GM13977 (cell line): Measurements from ENCODE around the gene MBNL1.

Experiments
- DNase-seq: peaks from one replicate; pipeline ENCODE4 v3.0.0; 2012; ENCODE audit warnings: low spot score
- CTCF ChIP-seq: IDR thresholded peaks from 2 replicates; pipeline ENCODE4 v1.5.1; 2012; ENCODE audit warnings: mild to moderate bottlenecking, control low read depth; ENCODE audit not compliant: insufficient read depth; ENCODE audit errors: extremely low read depth, missing control alignments
- in situ Hi-C: fragments of 300-500 bp; cut with MboI; formaldehyde crosslinking; loops from one replicate; pipeline ENCODE4 v1.12.0; 2022; ENCODE audit warnings: low sequenced_read_pairs, low pct_unique_long_range_greater_than_20kb, mixed read lengths, inconsistent platforms; ENCODE audit not compliant: unreplicated experiment

The MBNL1 gene

GRCh38 chr3:152284906-152285305 lies 16.2 kb downstream of the MBNL1 start:
- no peak for TF ChIP-seq CTCF
- in situ Hi-C loops, result no loop called here
- no peak for DNase-seq

GRCh38 chr3:152285509-152285908 lies 16.8 kb downstream of the MBNL1 start:
- TF ChIP-seq CTCF, result no peak
- in situ Hi-C loops, result no loop called here
- DNase-seq, result no peak

- in situ Hi-C loops, result no loop called here
- DNase-seq, result no peak
- TF ChIP-seq CTCF, result no peak
Measured at GRCh38 chr3:152287898-152288576, 19.3 kb downstream of the MBNL1 start.

GRCh38 chr3:152288681-152289080 lies 20.0 kb downstream of the MBNL1 start:
- DNase-seq, result no peak
- in situ Hi-C loops, result no loop called here
- TF ChIP-seq CTCF, result no peak

- DNase-seq, result no peak
- TF ChIP-seq CTCF, result no peak
- in situ Hi-C loops, result no loop called here
Measured at GRCh38 chr3:152289708-152290107, 21.0 kb downstream of the MBNL1 start.

- in situ Hi-C loops, result no loop called here
- no peak for TF ChIP-seq CTCF
- no peak for DNase-seq
Measured at GRCh38 chr3:152290374-152290773, 21.6 kb downstream of the MBNL1 start.

- TF ChIP-seq CTCF, result no peak
- in situ Hi-C loops, result no loop called here
- no peak for DNase-seq
Measured at GRCh38 chr3:152291238-152291637, 22.5 kb downstream of the MBNL1 start.
